Skeletal muscle satellite cell (primary cell): ENCODE data around the gene COL4A1.

Source experiments
- H3K27me3 ChIP-seq: 2 replicates; pipeline ENCODE4 v1.7.0; 2013; ENCODE audit warnings: low read length; ENCODE audit not compliant: control insufficient read depth, insufficient read depth
- H3K36me3 ChIP-seq: 2 replicates; pipeline ENCODE4 v1.7.0; 2013; ENCODE audit warnings: mild to moderate bottlenecking, control low read depth, low read length; ENCODE audit not compliant: insufficient read depth
- H3K4me1 ChIP-seq: 2 replicates; pipeline ENCODE4 v1.7.0; 2013; ENCODE audit warnings: low read length; ENCODE audit not compliant: control insufficient read depth, insufficient read depth
- H3K4me2 ChIP-seq: 2 replicates; pipeline ENCODE4 v1.7.0; 2013; ENCODE audit warnings: mild to moderate bottlenecking, low read length
- H3K4me3 ChIP-seq: 2 replicates; pipeline ENCODE4 v1.7.0; 2013; ENCODE audit warnings: low read length
- H3K9ac ChIP-seq: 2 replicates; pipeline ENCODE4 v1.7.0; 2013; ENCODE audit warnings: mild to moderate bottlenecking, low read depth, low read length, moderate library complexity
- H3K9me3 ChIP-seq: replicated peaks from 2 replicates; pipeline ENCODE4 v1.7.0; 2013; ENCODE audit warnings: mild to moderate bottlenecking, control low read depth, low read length

Gene COL4A1

GRCh38 chr13:110206185-110206584, 100.8 kb downstream of the COL4A1 start:
- H3K4me2 ChIP-seq: no peak overlapping the region
- H3K9ac ChIP-seq: no peak overlapping the region
- H3K9me3 ChIP-seq: no peaks in the 10 kb centered on the region
- H3K27me3 ChIP-seq: no peaks in the 10 kb centered on the region
- H3K4me3 ChIP-seq: no peak overlapping the region
- H3K36me3 ChIP-seq: peaks cover 70% of the 10 kb centered on the region
- H3K4me1 ChIP-seq: no peaks in the 10 kb centered on the region

- no peaks in the 10 kb centered on the region for H3K27me3 ChIP-seq
- H3K4me3 ChIP-seq: no peak overlapping the region
- H3K9me3 ChIP-seq: no peaks in the 10 kb centered on the region
- H3K9ac ChIP-seq: no peak overlapping the region
- no peak overlapping the region for H3K4me2 ChIP-seq
- no peaks in the 10 kb centered on the region for H3K4me1 ChIP-seq
- H3K36me3 ChIP-seq: peaks cover 68% of the 10 kb centered on the region
Observed at GRCh38 chr13:110201114-110201513, 105.8 kb downstream of the COL4A1 start.

- Histone ChIP-seq H3K4me2 (no peak overlapping the region), H3K36me3 (peaks cover 68% of the 10 kb centered on the region), H3K9me3 (no peaks in the 10 kb centered on the region), H3K27me3 (no peaks in the 10 kb centered on the region), H3K4me3 (no peak overlapping the region), H3K9ac (no peak overlapping the region), H3K4me1 (no peaks in the 10 kb centered on the region)
Observed at GRCh38 chr13:110200276-110200870, 106.6 kb downstream of the COL4A1 start.

GRCh38 chr13:110199046-110199831, 107.7 kb downstream of the COL4A1 start:
- no peak overlapping the region for H3K4me3 ChIP-seq
- no peaks in the 10 kb centered on the region for H3K4me1 ChIP-seq
- H3K4me2 ChIP-seq: no peak overlapping the region
- peaks cover 58% of the 10 kb centered on the region for H3K36me3 ChIP-seq
- H3K9me3 ChIP-seq: no peaks in the 10 kb centered on the region
- H3K27me3 ChIP-seq: no peaks in the 10 kb centered on the region
- no peak overlapping the region for H3K9ac ChIP-seq

GRCh38 chr13:110197471-110197870, 109.5 kb downstream of the COL4A1 start:
- no peaks in the 10 kb centered on the region for H3K27me3 ChIP-seq
- H3K4me3 ChIP-seq: no peak overlapping the region
- no peak overlapping the region for H3K4me2 ChIP-seq
- no peaks in the 10 kb centered on the region for H3K9me3 ChIP-seq
- H3K4me1 ChIP-seq: no peaks in the 10 kb centered on the region
- H3K36me3 ChIP-seq: peaks cover 69% of the 10 kb centered on the region
- no peak overlapping the region for H3K9ac ChIP-seq

GRCh38 chr13:110197026-110197425, 109.9 kb downstream of the COL4A1 start:
- no peaks in the 10 kb centered on the region for H3K4me1 ChIP-seq
- H3K27me3 ChIP-seq: no peaks in the 10 kb centered on the region
- H3K9me3 ChIP-seq: no peaks in the 10 kb centered on the region
- no peak overlapping the region for H3K9ac ChIP-seq
- H3K36me3 ChIP-seq: peaks cover 72% of the 10 kb centered on the region
- no peak overlapping the region for H3K4me2 ChIP-seq
- H3K4me3 ChIP-seq: no peak overlapping the region

GRCh38 chr13:110195547-110196485, 111.1 kb downstream of the COL4A1 start:
- H3K36me3 ChIP-seq: peaks cover 80% of the 10 kb centered on the region
- no peaks in the 10 kb centered on the region for H3K9me3 ChIP-seq
- no peak overlapping the region for H3K4me2 ChIP-seq
- no peaks in the 10 kb centered on the region for H3K27me3 ChIP-seq
- H3K9ac ChIP-seq: no peak overlapping the region
- H3K4me3 ChIP-seq: no peak overlapping the region
- no peaks in the 10 kb centered on the region for H3K4me1 ChIP-seq

GRCh38 chr13:110194451-110194850, 112.5 kb downstream of the COL4A1 start:
- H3K36me3 ChIP-seq: peaks cover 81% of the 10 kb centered on the region
- no peak overlapping the region for H3K9ac ChIP-seq
- H3K4me3 ChIP-seq: no peak overlapping the region
- H3K4me1 ChIP-seq: no peaks in the 10 kb centered on the region
- H3K9me3 ChIP-seq: no peaks in the 10 kb centered on the region
- H3K4me2 ChIP-seq: no peak overlapping the region
- H3K27me3 ChIP-seq: no peaks in the 10 kb centered on the region

- H3K36me3 ChIP-seq: peaks cover 79% of the 10 kb centered on the region
- H3K4me2 ChIP-seq: no peak overlapping the region
- H3K4me1 ChIP-seq: peaks cover 2% of the 10 kb centered on the region
- no peaks in the 10 kb centered on the region for H3K27me3 ChIP-seq
- no peaks in the 10 kb centered on the region for H3K9me3 ChIP-seq
- no peak overlapping the region for H3K9ac ChIP-seq
- no peak overlapping the region for H3K4me3 ChIP-seq
Observed at GRCh38 chr13:110193491-110193890, 113.5 kb downstream of the COL4A1 start.

- no peaks in the 10 kb centered on the region for H3K27me3 ChIP-seq
- no peaks in the 10 kb centered on the region for H3K9me3 ChIP-seq
- peaks cover 8% of the 10 kb centered on the region for H3K4me1 ChIP-seq
- H3K4me2 ChIP-seq: no peak overlapping the region
- H3K36me3 ChIP-seq: peaks cover 75% of the 10 kb centered on the region
- H3K4me3 ChIP-seq: no peak overlapping the region
- H3K9ac ChIP-seq: no peak overlapping the region
Observed at GRCh38 chr13:110192472-110192871, 114.5 kb downstream of the COL4A1 start.

- Histone ChIP-seq H3K4me3 (no peak overlapping the region), H3K9me3 (no peaks in the 10 kb centered on the region), H3K27me3 (no peaks in the 10 kb centered on the region), H3K36me3 (peaks cover 83% of the 10 kb centered on the region), H3K4me2 (no peak overlapping the region), H3K9ac (no peak overlapping the region), H3K4me1 (peaks cover 8% of the 10 kb centered on the region)
Observed at GRCh38 chr13:110187641-110188161, 119.3 kb downstream of the COL4A1 start.
